Testis (tissue), 2 donors: ENCODE results near the gene LRMDA.

ENCODE experiments used
- POLR2A ChIP-seq: fragments of 450-650 bp; IDR thresholded peaks from one replicate; pipeline ENCODE4 v1.6.1; 2017; ENCODE audit warnings: antibody characterized with exemption, mild to moderate bottlenecking, moderate library complexity
- TF ChIP-seq, protein P1 (sequence below), 3 experiments: fragments of 450-650 bp in 2 of 3; fragments of 200-600 bp in 1 of 3; sonication (generic) in 1 of 3; IDR thresholded peaks; one replicate each; pipeline ENCODE4 v1.5.1; 2016 to 2019; ENCODE audit warnings: antibody characterized with exemption in 3 of 3, mild to moderate bottlenecking in 2 of 3, moderate library complexity in 1 of 3

DNA sequence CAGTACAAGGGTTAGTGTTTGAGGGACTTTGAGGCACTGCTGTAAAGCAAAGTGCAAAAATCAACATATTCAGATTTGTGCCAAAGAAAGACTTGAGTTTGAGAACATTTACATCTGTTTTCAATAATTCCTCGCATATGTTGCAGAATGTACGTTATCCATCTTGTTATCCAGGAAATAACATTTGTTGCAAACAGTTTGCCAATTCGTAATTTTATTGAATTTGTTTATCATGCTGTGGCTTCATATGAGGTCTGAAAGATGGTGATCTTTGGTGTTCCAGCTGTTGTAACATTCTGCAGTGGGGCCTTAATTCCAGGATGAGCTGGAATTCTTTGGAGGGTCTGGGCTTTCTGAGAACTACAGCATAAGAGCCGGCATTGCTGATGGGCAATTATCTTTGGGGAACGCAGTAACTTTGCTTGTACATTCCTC lies 396.2 kb downstream of the LRMDA start:
- TF ChIP-seq, protein P1, sequence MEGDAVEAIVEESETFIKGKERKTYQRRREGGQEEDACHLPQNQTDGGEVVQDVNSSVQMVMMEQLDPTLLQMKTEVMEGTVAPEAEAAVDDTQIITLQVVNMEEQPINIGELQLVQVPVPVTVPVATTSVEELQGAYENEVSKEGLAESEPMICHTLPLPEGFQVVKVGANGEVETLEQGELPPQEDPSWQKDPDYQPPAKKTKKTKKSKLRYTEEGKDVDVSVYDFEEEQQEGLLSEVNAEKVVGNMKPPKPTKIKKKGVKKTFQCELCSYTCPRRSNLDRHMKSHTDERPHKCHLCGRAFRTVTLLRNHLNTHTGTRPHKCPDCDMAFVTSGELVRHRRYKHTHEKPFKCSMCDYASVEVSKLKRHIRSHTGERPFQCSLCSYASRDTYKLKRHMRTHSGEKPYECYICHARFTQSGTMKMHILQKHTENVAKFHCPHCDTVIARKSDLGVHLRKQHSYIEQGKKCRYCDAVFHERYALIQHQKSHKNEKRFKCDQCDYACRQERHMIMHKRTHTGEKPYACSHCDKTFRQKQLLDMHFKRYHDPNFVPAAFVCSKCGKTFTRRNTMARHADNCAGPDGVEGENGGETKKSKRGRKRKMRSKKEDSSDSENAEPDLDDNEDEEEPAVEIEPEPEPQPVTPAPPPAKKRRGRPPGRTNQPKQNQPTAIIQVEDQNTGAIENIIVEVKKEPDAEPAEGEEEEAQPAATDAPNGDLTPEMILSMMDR (IDR thresholded peaks at IDR 0.05), result no peak
- TF ChIP-seq POLR2A, result no peak
